IPS-15b (cell line): ENCODE data around the gene CFAP65.

Source experiments
- H3K27me3 ChIP-seq: one replicate; pipeline ENCODE4 v1.6.1; 2013; ENCODE audit warnings: low read length; ENCODE audit not compliant: control insufficient read depth, insufficient read depth
- H3K36me3 ChIP-seq: one replicate; pipeline ENCODE4 v1.6.1; 2013; ENCODE audit warnings: low read length; ENCODE audit not compliant: control insufficient read depth, insufficient read depth
- H3K4me1 ChIP-seq: one replicate; pipeline ENCODE4 v1.6.1; 2013; ENCODE audit warnings: mild to moderate bottlenecking, low read length; ENCODE audit not compliant: control insufficient read depth, insufficient read depth
- H3K4me3 ChIP-seq: one replicate; pipeline ENCODE4 v1.5.1; 2013; ENCODE audit warnings: low read depth, low read length
- H3K9ac ChIP-seq: one replicate; pipeline ENCODE4 v1.6.1; 2013; ENCODE audit warnings: low read depth, mild to moderate bottlenecking, low read length
- H3K9me3 ChIP-seq: one replicate; pipeline ENCODE4 v1.6.1; 2013; ENCODE audit warnings: mild to moderate bottlenecking, low read length; ENCODE audit not compliant: control insufficient read depth, insufficient read depth

CFAP65 gene

GRCh38 chr2:219025637-219026585, 15.4 kb downstream of the CFAP65 start:
- Histone ChIP-seq H3K36me3 (no peaks in the 10 kb centered on the region), H3K9ac (no peak overlapping the region), H3K27me3 (no peaks in the 10 kb centered on the region), H3K9me3 (no peaks in the 10 kb centered on the region), H3K4me3 (no peak overlapping the region), H3K4me1 (no peaks in the 10 kb centered on the region)

DNA sequence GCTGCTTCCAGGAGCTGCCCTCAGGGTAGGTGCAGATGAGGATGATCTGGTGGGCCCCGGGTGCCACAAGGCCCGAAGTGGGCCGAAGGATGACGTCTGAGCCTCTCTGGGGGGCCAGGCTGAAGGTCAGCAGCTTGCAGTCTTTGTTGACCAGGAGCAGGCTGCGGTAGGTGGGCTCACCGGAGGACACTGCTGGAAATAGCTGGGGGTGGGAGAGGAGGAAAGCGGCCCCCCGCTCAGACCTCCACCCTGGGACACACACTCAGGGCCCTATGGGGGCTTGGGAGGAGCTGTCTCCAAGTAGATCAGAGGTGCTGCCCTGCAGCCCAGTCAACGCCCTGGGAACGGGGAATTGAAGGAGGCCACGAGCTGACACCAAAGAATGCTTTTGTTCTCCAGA, 17.3 kb downstream of the CFAP65 start:
- no peaks in the 10 kb centered on the region for H3K36me3 ChIP-seq
- H3K27me3 ChIP-seq, result no peaks in the 10 kb centered on the region
- H3K9ac ChIP-seq, result no peak overlapping the region
- H3K4me1 ChIP-seq, result no peaks in the 10 kb centered on the region
- no peaks in the 10 kb centered on the region for H3K9me3 ChIP-seq
- H3K4me3 ChIP-seq, result no peak overlapping the region

DNA sequence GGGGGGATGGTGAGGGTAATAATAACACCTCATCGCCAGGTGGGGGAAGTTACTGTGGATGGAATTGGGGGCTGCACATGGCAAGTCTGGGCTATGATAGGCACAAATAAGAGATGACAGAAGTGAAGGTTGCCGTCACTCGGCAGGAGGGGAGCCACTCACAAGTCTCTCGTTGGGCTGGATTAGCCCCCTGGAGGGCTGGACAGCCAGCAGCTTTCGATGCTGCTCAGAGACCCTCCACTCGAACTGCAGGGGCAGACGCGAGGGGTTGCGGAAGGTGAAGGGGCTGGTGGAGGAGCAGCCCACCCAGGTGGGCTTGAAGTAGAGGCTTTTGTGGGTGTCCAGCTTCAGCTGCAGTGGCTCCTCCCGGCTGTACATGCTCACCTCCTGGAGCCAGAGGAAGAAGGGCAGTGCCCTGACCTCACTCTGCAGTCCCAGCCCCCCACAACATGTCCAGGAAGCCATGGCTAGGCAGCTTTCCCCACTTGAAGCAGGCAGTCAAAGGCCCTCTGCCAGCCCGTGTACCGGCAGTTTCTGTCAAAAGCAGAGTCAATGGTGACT, 18.2 kb downstream of the CFAP65 start:
- H3K4me3 ChIP-seq, result no peak overlapping the region
- H3K9me3 ChIP-seq, result no peaks in the 10 kb centered on the region
- H3K36me3 ChIP-seq, result no peaks in the 10 kb centered on the region
- no peaks in the 10 kb centered on the region for H3K4me1 ChIP-seq
- no peaks in the 10 kb centered on the region for H3K27me3 ChIP-seq
- H3K9ac ChIP-seq, result no peak overlapping the region

DNA sequence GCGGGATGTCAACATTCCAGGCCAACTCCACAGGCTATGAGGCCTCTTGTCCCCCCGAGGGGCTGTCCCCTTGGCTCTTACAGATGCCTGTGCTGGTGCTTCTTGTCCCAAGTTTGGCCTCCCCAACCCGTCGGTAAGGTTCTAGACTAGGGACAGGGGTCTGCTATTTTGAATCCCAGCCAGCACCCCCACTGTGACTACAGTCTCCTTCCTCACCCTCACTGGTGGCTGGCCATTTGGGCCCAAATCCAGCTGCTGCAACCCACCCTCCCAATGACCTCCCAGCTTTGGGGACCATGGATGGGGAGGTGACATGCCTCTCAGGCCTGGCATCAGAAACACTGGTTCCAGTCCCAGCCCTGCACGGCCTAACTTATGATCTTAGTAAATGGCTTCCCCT, 18.7 kb downstream of the CFAP65 start:
- Histone ChIP-seq H3K4me1 (no peaks in the 10 kb centered on the region), H3K27me3 (no peaks in the 10 kb centered on the region), H3K36me3 (no peaks in the 10 kb centered on the region), H3K4me3 (no peak overlapping the region), H3K9me3 (no peaks in the 10 kb centered on the region), H3K9ac (no peak overlapping the region)

DNA sequence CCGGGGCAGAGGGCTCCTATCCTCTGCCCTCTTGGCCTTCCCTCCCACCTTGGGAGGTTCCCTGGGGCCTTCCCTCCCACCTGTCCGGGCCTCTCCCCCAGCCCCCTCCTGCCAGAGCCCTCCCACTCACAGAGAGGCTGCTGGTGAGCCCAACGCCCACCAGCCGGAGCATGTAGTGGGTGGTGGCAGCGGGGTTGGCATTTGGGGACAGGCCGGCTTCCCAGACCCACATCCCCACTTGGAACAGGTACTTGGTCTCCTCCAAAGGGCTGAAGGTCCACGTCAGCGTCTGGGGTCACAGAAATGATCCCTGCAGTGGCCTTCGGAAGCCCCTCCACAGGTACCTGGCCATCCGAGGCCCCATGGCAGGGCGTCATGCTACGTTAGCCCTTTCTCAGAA, 19.3 kb downstream of the CFAP65 start:
- H3K4me1 ChIP-seq, result no peaks in the 10 kb centered on the region
- no peaks in the 10 kb centered on the region for H3K9me3 ChIP-seq
- no peaks in the 10 kb centered on the region for H3K36me3 ChIP-seq
- no peaks in the 10 kb centered on the region for H3K27me3 ChIP-seq
- H3K4me3 ChIP-seq, result no peak overlapping the region
- H3K9ac ChIP-seq, result no peak overlapping the region

- no peaks in the 10 kb centered on the region for H3K9me3 ChIP-seq
- no peak overlapping the region for H3K9ac ChIP-seq
- no peak overlapping the region for H3K4me3 ChIP-seq
- H3K36me3 ChIP-seq, result no peaks in the 10 kb centered on the region
- H3K4me1 ChIP-seq, result no peaks in the 10 kb centered on the region
- H3K27me3 ChIP-seq, result no peaks in the 10 kb centered on the region
These were observed 19.7 kb downstream of the CFAP65 start for GRCh38 chr2:219021591-219021990.

GRCh38 chr2:219020604-219021365, 20.5 kb downstream of the CFAP65 start:
- Histone ChIP-seq H3K9ac (no peak overlapping the region), H3K27me3 (no peaks in the 10 kb centered on the region), H3K4me3 (no peak overlapping the region), H3K36me3 (no peaks in the 10 kb centered on the region), H3K4me1 (no peaks in the 10 kb centered on the region), H3K9me3 (no peaks in the 10 kb centered on the region)

DNA sequence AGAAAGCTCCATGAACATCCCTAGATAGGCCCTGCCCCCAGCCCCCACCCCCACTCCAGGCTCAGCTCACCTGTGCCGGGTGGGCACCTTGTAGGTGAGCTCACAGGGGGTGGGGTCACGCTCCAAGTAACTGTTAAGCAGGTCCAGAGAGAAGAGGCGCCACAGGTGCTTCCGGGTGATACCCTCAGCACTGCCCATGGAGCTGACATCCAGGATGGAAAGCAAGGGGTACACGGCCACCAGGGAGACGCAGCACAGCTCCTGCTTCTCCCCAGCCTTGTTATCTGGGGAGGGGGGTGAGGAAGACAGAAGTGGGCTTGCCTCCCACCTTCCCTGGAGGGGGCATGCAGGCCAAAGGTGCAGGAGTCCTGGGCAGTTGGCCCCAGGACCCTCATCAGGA, 21.9 kb downstream of the CFAP65 start:
- Histone ChIP-seq H3K27me3 (peaks cover 6% of the 10 kb centered on the region), H3K4me3 (no peak overlapping the region), H3K9me3 (no peaks in the 10 kb centered on the region), H3K36me3 (no peaks in the 10 kb centered on the region), H3K9ac (no peak overlapping the region), H3K4me1 (no peaks in the 10 kb centered on the region)

DNA sequence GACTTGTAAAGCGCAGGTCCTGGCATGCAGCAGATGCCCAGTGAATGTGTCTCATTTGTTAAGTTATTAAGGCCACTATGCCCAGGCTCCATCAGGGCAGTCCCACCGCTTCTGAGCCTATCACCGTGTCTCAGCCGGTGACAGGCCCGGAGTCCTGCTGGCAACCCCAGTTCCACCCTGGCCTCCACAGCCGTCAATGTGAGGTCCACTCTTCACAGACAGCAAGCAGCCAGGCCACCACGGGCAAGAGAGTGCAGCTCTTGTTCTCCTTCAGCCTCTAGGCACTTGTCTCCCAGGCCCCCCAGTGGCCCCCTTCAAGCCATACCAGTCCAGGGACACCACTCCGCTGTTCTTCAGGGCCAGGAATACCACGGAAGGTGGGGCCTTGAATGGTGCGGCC, 22.6 kb downstream of the CFAP65 start:
- H3K4me3 ChIP-seq, result no peak overlapping the region
- no peaks in the 10 kb centered on the region for H3K9me3 ChIP-seq
- peaks cover 11% of the 10 kb centered on the region for H3K27me3 ChIP-seq
- no peak overlapping the region for H3K9ac ChIP-seq
- H3K4me1 ChIP-seq, result no peaks in the 10 kb centered on the region
- no peaks in the 10 kb centered on the region for H3K36me3 ChIP-seq

DNA sequence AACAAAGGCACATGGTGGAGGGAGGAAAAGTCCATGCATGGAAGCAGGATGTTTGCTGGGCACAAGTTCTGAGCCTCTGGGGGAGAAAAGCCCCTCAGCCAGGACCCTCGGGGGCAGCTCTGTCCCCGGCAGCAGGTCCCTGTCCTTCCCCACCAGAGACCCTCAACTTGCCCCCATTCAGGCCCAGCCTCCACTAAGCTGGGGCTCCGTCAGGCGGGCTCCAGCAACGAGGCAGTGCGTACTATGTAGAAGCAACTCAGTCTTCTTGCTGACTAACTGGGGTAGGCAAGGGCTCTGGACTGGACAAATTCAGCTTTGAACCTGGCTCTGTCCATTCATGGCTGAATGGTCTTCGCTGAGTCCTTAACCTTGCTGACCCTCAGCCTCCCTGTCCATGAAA, 23.0 kb downstream of the CFAP65 start:
- Histone ChIP-seq H3K27me3 (peaks cover 11% of the 10 kb centered on the region), H3K4me3 (no peak overlapping the region), H3K9me3 (no peaks in the 10 kb centered on the region), H3K36me3 (no peaks in the 10 kb centered on the region), H3K9ac (no peak overlapping the region), H3K4me1 (no peaks in the 10 kb centered on the region)

DNA sequence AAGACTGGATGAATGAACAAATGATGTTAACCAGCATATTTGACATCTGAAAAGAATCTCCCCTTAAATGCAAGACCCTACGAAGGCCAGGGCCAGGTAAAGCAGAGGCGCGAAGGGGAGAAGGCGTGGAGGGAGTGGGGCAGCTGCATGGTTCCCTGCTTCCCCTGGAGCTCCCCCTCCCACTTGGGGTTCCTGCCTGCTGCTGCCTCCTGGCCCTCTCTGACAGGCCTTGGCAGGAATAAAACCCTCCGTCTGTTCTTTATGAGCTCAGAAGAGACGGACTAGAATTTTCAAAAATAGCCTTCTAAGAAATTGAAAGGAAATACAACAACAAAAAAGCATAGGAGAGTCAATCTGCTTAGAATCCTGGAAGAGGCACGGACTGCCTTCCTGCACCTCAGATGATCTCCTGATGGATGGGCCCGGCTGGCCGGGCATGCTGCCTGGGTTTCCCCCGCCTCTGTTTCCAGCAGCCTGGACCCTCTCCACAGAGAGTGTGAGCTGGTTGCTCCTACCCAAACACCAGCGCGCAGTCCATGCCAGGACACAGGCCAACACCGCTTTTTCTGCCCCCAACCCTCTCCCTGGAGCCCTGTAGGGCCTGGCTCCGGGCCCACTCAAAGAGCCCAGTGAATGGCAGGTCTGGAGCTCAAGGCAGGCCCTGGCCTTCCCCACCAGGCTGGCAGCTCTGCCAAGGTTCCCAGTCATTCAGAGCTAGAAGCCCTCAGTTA, 23.9 kb downstream of the CFAP65 start:
- no peaks in the 10 kb centered on the region for H3K4me1 ChIP-seq
- H3K36me3 ChIP-seq, result no peaks in the 10 kb centered on the region
- H3K9me3 ChIP-seq, result no peaks in the 10 kb centered on the region
- no peak overlapping the region for H3K4me3 ChIP-seq
- no peak overlapping the region for H3K9ac ChIP-seq
- peaks cover 14% of the 10 kb centered on the region for H3K27me3 ChIP-seq
